Smooth muscle cell (in vitro differentiated cells): ENCODE data around the gene CYP27A1. TPM values are rescaled to one million over a fixed set of nuclear protein-coding genes. Genes with fewer than 3 reads are reported as not detected.

Experiments
- DNase-seq: peaks from one replicate; lab custom pipeline; 2025; ENCODE audit not compliant: unreplicated experiment; lab: John Stamatoyannopoulos, UW
- H2AFZ ChIP-seq: fragments of 200-600 bp; sonication (generic); 2 replicates; pipeline ENCODE4 v1.6.0; 2016; ENCODE audit warnings: antibody characterized with exemption, low read depth, mild to moderate bottlenecking
- H3F3A ChIP-seq: fragments of 200-600 bp; sonication (generic); 2 replicates; pipeline ENCODE4 v1.6.0; 2017; ENCODE audit warnings: antibody characterized with exemption, low read depth
- H3K27ac ChIP-seq: fragments of 200-600 bp; sonication (generic); 2 replicates; pipeline ENCODE4 v1.5.1; 2016; ENCODE audit warnings: low read depth, mild to moderate bottlenecking
- H3K27me3 ChIP-seq: fragments of 200-600 bp; sonication (generic); 2 replicates; pipeline ENCODE4 v1.6.1; 2016; ENCODE audit warnings: low read depth, mild to moderate bottlenecking
- H3K36me3 ChIP-seq: fragments of 200-600 bp; sonication (generic); 2 replicates; pipeline ENCODE4 v1.5.1; 2016; ENCODE audit warnings: low read depth
- H3K4me1 ChIP-seq: fragments of 200-600 bp; sonication (generic); 2 replicates; pipeline ENCODE4 v1.5.1; 2016; ENCODE audit warnings: low read depth
- H3K4me2 ChIP-seq: fragments of 200-600 bp; sonication (generic); 2 replicates; pipeline ENCODE4 v1.6.0; 2016; ENCODE audit warnings: mild to moderate bottlenecking
- H3K4me3 ChIP-seq: fragments of 200-600 bp; sonication (generic); 2 replicates; pipeline ENCODE4 v1.5.1; 2016; ENCODE audit warnings: mild to moderate bottlenecking
- H3K79me2 ChIP-seq: fragments of 200-600 bp; sonication (generic); 2 replicates; pipeline ENCODE4 v1.6.0; 2016; ENCODE audit warnings: low read depth, mild to moderate bottlenecking
- H3K9ac ChIP-seq: fragments of 200-600 bp; sonication (generic); 2 replicates; pipeline ENCODE4 v1.6.0; 2016; ENCODE audit warnings: low read depth
- H3K9me3 ChIP-seq: fragments of 200-600 bp; sonication (generic); replicated peaks from 2 replicates; pipeline ENCODE4 v1.5.1; 2016; ENCODE audit warnings: low read depth
- H4K20me1 ChIP-seq: fragments of 200-600 bp; sonication (generic); 2 replicates; pipeline ENCODE4 v1.6.0; 2016; ENCODE audit warnings: low read depth
- CTCF ChIP-seq: fragments of 200-600 bp; sonication (generic); IDR thresholded peaks from 2 replicates; pipeline ENCODE4 v1.5.1; 2017; ENCODE audit warnings: borderline replicate concordance, mild to moderate bottlenecking, antibody characterized with exemption; ENCODE audit not compliant: insufficient read depth, poor library complexity, severe bottlenecking
- WGBS: methylation state at CpG from one replicate; pipeline ENCODE4 v1.1.7; 2016; ENCODE audit warnings: low lambda C conversion rate; 5-methylcytosine and 5-hydroxymethylcytosine counted together
- polyA plus RNA-seq: library from polyadenylated mRNA; unstranded; fragments of >200 nt; fragmentation: Nextera tagmentation; extraction: Ambion mirVana; gene quantifications from 2 replicates; pipeline ENCODE4 v1.2.1, GENCODE V29; 2016
- total RNA-seq: library from RNA; depleted of rRNA; stranded (reverse); fragments of >200 nt; gene quantifications from 2 replicates; pipeline ENCODE4 v1.2.3, GENCODE V29; 2014

The CYP27A1 gene
- total and polyA plus RNA-seq, 2 experiments from 2014 or later, result 11.2 to 11.5 TPM

- DNase-seq, result no peak
- H3K79me2 ChIP-seq, result no peaks in the 10 kb centered on the region
- 88% methylated on average over 2 of the region's 2 CpGs for WGBS
- no peaks in the 10 kb centered on the region for H3K36me3 ChIP-seq
- no peaks in the 10 kb centered on the region for H3K9me3 ChIP-seq
- H3K4me1 ChIP-seq, result peaks cover 7% of the 10 kb centered on the region
- H3K27me3 ChIP-seq, result no peaks in the 10 kb centered on the region
- no peak overlapping the region for H3K4me2 ChIP-seq
- H3F3A ChIP-seq, result no peaks in the 10 kb centered on the region
- H2AFZ ChIP-seq, result no peak overlapping the region
- no peak for TF ChIP-seq CTCF
- no peak overlapping the region for H3K27ac ChIP-seq
- H4K20me1 ChIP-seq, result no peaks in the 10 kb centered on the region
- no peak overlapping the region for H3K9ac ChIP-seq
- no peak overlapping the region for H3K4me3 ChIP-seq
These were observed 68.8 kb downstream of the CYP27A1 start for GRCh38 chr2:218850796-218851195.

- Histone ChIP-seq H3K79me2 (no peaks in the 10 kb centered on the region), H4K20me1 (no peaks in the 10 kb centered on the region), H3K27ac (no peak overlapping the region), H2AFZ (no peak overlapping the region), H3K4me1 (peaks cover 7% of the 10 kb centered on the region), H3K27me3 (no peaks in the 10 kb centered on the region), H3F3A (no peaks in the 10 kb centered on the region), H3K9me3 (no peaks in the 10 kb centered on the region), H3K36me3 (no peaks in the 10 kb centered on the region), H3K4me2 (no peak overlapping the region), H3K9ac (no peak overlapping the region), H3K4me3 (no peak overlapping the region)
- DNase-seq, result no peak
- no peak for TF ChIP-seq CTCF
- 68% methylated on average over 3 of the region's 3 CpGs for WGBS
These were observed 69.3 kb downstream of the CYP27A1 start for GRCh38 chr2:218851286-218851685.

GRCh38 chr2:218852911-218853667, 71.1 kb downstream of the CYP27A1 start:
- peak; percentile 88 for TF ChIP-seq CTCF
- Histone ChIP-seq H3K4me1 (peaks cover 7% of the 10 kb centered on the region), H3K27me3 (peaks cover 13% of the 10 kb centered on the region), H3F3A (no peaks in the 10 kb centered on the region), H2AFZ (no peak overlapping the region), H3K4me2 (no peak overlapping the region), H3K9ac (no peak overlapping the region), H3K27ac (no peak overlapping the region), H3K36me3 (no peaks in the 10 kb centered on the region), H3K9me3 (no peaks in the 10 kb centered on the region), H3K4me3 (no peak overlapping the region), H4K20me1 (no peaks in the 10 kb centered on the region), H3K79me2 (no peaks in the 10 kb centered on the region)
- DNase-seq, result peak; percentile 12
- 31% methylated on average over 16 of the region's 16 CpGs for WGBS

GRCh38 chr2:218853766-218854165, 71.8 kb downstream of the CYP27A1 start:
- no peaks in the 10 kb centered on the region for H3F3A ChIP-seq
- H3K27ac ChIP-seq, result no peak overlapping the region
- WGBS, result 37% methylated on average over 5 of the region's 5 CpGs
- H3K27me3 ChIP-seq, result peaks cover 20% of the 10 kb centered on the region
- TF ChIP-seq CTCF, result no peak
- H3K79me2 ChIP-seq, result no peaks in the 10 kb centered on the region
- H2AFZ ChIP-seq, result no peak overlapping the region
- H3K4me3 ChIP-seq, result no peak overlapping the region
- H3K36me3 ChIP-seq, result no peaks in the 10 kb centered on the region
- DNase-seq, result no peak
- no peak overlapping the region for H3K9ac ChIP-seq
- no peak overlapping the region for H3K4me2 ChIP-seq
- H4K20me1 ChIP-seq, result no peaks in the 10 kb centered on the region
- no peaks in the 10 kb centered on the region for H3K9me3 ChIP-seq
- H3K4me1 ChIP-seq, result peaks cover 7% of the 10 kb centered on the region
